ENCODE results near the gene KCNK3.

The KCNK3 gene

DNA sequence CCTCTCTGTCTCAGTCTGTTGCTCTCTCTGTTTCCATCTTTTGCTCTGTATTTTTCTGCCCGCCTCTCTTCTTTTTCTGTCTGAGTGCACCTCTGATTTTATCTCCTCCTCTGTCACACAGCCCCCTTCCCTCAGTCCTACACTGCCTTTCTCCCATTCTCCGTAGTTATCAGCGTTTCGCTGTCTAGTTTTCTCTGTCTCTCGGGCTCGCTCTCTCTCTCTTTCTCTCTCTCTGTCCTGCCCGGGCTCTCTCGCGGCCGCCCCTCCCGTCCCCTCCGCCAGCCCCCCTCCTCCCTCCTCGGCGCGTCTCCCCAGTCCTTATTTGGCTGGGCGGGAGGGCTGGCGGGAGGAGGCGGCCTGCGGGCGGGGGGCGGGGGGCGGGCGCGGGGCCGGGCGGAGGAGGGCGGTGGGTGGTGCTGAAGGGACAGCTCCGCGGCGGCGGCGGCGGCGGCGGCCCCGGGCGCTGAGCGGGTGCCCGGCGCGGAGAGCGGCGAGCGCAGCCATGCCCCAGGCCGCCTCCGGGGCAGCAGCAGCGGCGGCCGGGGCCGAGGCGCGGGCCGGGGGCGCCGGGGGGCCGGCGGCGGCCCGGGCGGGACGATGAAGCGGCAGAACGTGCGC, at the start of gene KCNK3:
KCNK3 (plus strand) TSS at position 444 of the 618 bp plus-strand sequence; CDS start at position 598, 154 bp downstream.
- Histone ChIP-seq H3K27me3 (ENCODE audit: insufficient read depth, low read length) (peaks cover 9% of the 10 kb centered on the region), H3K9me3 (ENCODE audit: low read length) (no peaks in the 10 kb centered on the region), H3K36me3 (ENCODE audit: insufficient read depth, low read length) (no peaks in the 10 kb centered on the region), H3K4me1 (ENCODE audit: insufficient read depth, low read length) (peaks cover 21% of the 10 kb centered on the region), H2AFZ (ENCODE audit: low read depth, low read length) (peak within 1 kb of the TSS; percentile 51), H3K4me3 (ENCODE audit: low read length) (peak within 1 kb of the TSS; percentile 54)

DNA sequence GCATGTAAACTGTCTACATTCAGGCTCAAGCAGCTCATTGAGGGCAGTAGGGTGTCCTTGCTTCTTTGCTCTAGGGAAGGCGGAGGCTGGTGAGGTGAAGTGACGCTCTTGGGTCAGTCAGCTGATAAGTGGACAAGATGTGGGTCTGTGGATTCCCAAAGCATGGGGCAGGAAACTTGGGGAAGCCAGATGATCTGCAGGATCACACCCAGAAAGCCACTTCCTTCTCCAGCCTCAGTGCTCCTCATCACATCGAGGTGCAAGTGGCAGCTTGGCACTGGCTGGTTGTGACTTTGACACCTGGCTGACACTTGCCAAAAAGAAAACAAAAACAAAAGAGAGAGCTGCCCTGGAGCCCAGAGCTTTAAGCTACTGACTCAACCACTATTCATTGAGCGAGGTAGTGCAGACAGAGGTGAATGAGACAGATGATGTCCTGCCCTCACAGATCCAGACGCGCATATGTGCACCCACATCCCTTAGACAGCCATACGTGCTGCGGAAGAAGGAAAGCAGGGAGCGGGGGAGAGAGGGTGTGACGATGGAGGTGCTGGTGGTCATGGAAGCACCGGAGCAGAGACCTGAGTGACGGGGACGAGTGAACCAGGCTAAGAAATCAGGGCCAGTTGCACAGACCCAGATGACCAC, 48.2 kb upstream of the KCNK3 start:
- no peaks in the 10 kb centered on the region for H3K27me3 ChIP-seq (ENCODE audit: insufficient read depth, low read length)
- peaks cover 27% of the 10 kb centered on the region for H3K4me1 ChIP-seq (ENCODE audit: insufficient read depth, low read length)
- H3K4me3 ChIP-seq (ENCODE audit: low read length) = no peak overlapping the region
- no peak overlapping the region for H2AFZ ChIP-seq (ENCODE audit: low read depth, low read length)
- H3K9me3 ChIP-seq (ENCODE audit: low read length) = no peaks in the 10 kb centered on the region
- H3K36me3 ChIP-seq (ENCODE audit: insufficient read depth, low read length) = no peaks in the 10 kb centered on the region

DNA sequence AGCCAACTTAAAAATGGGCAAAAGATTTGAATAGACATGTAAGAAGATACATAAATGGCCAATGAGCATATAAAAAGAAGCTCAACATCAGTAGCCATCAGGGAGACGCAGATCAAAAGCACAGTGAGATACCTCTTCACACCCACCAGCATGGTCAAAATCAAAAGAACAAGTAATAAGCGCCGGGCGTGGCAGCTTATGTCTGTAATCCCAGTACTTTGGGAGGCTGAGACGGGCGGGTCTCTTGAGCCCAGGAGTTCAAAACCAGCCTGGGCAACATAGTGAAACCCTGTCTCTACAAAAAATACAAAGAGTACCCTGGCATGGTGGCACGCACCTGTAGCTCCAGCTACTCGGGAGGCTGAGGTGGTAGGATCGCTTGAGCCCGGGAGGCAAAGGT, 46.8 kb upstream of the KCNK3 start:
- peaks cover 20% of the 10 kb centered on the region for H3K4me1 ChIP-seq (ENCODE audit: insufficient read depth, low read length)

DNA sequence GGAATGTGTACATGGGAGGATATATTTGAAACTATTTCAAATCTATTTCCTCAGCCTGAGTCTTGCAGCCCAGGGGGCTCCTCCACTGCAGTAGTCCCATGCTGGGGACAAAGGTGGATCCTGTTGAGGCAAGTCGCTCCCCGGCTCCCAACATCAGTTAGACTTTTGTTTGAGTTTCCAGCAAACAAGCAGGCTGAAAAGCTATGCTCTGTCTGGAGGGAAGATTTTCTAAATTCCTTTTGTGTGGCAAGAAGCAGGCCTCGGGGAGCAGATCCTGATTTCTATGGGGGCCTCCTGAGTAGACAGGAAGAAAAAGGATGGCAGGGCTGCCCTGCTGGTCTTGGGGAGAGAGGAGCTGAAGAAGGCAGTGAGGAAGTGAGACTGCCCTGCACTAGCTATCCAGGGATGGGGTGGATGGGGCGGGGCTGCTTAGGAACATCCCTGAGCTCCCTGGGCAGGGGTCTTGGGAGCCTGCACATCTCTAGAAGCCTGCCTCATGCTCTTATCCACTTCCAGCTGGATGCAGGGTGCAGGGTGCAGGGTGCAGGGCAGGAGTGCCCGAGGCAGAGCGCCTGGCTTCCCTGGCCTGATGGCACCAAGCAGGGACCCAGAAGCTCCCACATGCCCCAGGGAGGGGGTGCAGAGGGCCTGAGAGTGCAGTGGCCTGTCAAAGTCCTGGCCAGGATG, 45.4 kb upstream of the KCNK3 start:
- Histone ChIP-seq H3K9me3 (ENCODE audit: low read length) (no peaks in the 10 kb centered on the region), H3K4me1 (ENCODE audit: insufficient read depth, low read length) (peaks cover 20% of the 10 kb centered on the region), H3K4me3 (ENCODE audit: low read length) (no peak overlapping the region), H3K36me3 (ENCODE audit: insufficient read depth, low read length) (no peaks in the 10 kb centered on the region), H2AFZ (ENCODE audit: low read depth, low read length) (peak overlapping the region; percentile 71), H3K27me3 (ENCODE audit: insufficient read depth, low read length) (no peaks in the 10 kb centered on the region)

More for the DNA sequence above, 46.8 kb upstream of the KCNK3 start:
- Histone ChIP-seq H3K9me3 (ENCODE audit: low read length) (no peaks in the 10 kb centered on the region), H3K27me3 (ENCODE audit: insufficient read depth, low read length) (no peaks in the 10 kb centered on the region), H2AFZ (ENCODE audit: low read depth, low read length) (no peak overlapping the region), H3K4me3 (ENCODE audit: low read length) (no peak overlapping the region), H3K36me3 (ENCODE audit: insufficient read depth, low read length) (no peaks in the 10 kb centered on the region)

DNA sequence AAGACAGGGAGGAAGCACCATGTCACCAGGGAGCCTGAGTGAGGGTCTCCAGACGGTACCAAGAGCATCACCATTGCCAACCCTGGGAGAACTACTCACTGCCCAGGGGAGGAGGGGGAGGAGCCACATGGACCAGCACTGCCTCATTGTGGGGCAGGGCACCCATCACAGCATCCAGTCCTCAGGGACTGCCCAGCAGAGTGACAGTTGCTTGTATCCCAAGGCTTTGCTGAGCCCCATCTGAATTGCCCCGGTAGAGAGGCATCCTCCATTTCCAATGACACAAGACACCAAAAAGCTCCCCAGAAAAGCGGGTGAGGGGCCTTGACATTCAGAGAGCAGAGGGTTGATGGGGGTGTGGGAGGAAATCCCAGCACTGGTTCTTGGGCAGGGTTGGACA, 44.5 kb upstream of the KCNK3 start:
- H3K27me3 ChIP-seq (ENCODE audit: insufficient read depth, low read length) = no peaks in the 10 kb centered on the region

DNA sequence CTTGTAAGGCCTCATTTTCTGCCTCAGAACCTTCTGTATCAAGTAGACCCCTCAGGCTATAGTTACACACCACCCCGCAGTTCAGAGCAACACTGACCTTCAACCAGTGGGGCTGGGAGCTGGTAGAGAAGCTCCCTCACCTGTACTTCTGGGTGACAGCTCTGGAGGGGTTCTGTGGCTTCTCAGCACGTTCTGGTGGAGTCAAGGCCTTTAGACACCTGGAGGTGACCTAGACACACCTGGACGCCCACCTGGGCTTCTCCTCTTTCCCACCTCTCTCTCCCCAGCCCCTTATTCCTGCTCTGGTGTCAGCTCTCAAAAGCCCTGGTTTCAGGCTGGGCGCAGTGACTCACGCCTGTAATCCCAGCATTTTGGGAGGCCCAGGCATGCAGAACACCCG, 44.0 kb upstream of the KCNK3 start:
- Histone ChIP-seq H3K36me3 (ENCODE audit: insufficient read depth, low read length) (no peaks in the 10 kb centered on the region), H2AFZ (ENCODE audit: low read depth, low read length) (no peak overlapping the region), H3K27me3 (ENCODE audit: insufficient read depth, low read length) (no peaks in the 10 kb centered on the region), H3K9me3 (ENCODE audit: low read length) (no peaks in the 10 kb centered on the region), H3K4me3 (ENCODE audit: low read length) (no peak overlapping the region), H3K4me1 (ENCODE audit: insufficient read depth, low read length) (peaks cover 20% of the 10 kb centered on the region)

More for the DNA sequence above, 44.5 kb upstream of the KCNK3 start:
- Histone ChIP-seq H3K36me3 (ENCODE audit: insufficient read depth, low read length) (no peaks in the 10 kb centered on the region), H3K4me1 (ENCODE audit: insufficient read depth, low read length) (peaks cover 20% of the 10 kb centered on the region), H3K4me3 (ENCODE audit: low read length) (no peak overlapping the region), H2AFZ (ENCODE audit: low read depth, low read length) (no peak overlapping the region), H3K9me3 (ENCODE audit: low read length) (no peaks in the 10 kb centered on the region)

DNA sequence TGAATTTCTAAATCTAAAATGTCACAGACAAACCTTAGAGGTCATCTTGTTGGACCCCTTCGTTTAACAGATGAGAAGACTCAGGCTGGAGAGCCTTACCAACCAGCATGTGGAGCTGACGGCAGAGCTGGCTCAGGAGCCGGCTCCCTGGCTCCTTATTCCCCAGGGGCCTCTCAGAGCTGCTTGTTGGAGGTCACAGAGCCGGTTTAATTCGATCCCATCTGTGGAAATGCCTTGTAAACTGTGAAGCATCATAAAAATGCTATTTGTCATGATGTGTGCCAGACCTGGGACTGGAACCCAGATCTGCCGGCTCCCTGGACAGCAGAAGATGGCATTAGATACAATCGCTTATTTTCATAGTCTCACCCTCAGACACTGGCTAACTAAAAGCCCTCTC, 43.2 kb upstream of the KCNK3 start:
- Histone ChIP-seq H3K9me3 (ENCODE audit: low read length) (no peaks in the 10 kb centered on the region), H3K36me3 (ENCODE audit: insufficient read depth, low read length) (no peaks in the 10 kb centered on the region)

DNA sequence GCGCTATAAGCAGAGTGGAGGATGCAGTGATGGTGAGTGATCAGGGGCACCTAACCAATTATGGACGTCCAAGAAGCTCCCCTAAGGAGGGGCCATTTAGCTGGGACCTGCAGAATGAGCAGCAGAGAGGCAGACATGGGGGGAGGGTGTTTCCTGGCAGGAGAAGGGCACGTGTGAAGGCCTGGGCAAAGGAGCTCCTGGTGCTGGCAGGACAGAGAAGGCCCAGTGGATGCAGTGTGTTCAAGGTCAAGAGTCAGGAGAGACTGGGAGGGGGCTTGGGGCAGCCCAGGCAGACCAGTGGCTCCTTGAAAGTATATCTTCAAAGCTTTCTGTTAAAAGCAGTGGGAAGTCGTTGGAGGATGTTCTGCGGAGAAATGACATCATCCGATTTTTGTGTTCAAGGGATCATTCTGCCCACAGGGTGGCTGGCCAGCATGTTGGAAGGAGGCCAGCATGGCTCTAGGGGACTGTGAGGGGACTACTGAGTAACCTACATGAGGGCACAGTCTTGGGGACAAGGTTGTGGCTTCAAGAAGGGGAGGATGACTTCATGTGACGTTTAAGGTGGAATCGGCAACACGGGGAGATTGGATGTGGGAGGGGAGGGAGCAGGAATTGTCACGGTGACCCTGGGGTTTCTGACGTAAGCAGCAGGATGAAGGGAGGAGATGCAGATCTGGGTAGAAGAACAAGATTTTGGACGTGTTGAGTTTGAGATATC, 42.4 kb upstream of the KCNK3 start:
- Histone ChIP-seq H3K36me3 (ENCODE audit: insufficient read depth, low read length) (no peaks in the 10 kb centered on the region), H3K4me3 (ENCODE audit: low read length) (no peak overlapping the region), H3K4me1 (ENCODE audit: insufficient read depth, low read length) (peaks cover 20% of the 10 kb centered on the region), H3K27me3 (ENCODE audit: insufficient read depth, low read length) (no peaks in the 10 kb centered on the region), H3K9me3 (ENCODE audit: low read length) (no peaks in the 10 kb centered on the region), H2AFZ (ENCODE audit: low read depth, low read length) (no peak overlapping the region)

More for the DNA sequence above, 43.2 kb upstream of the KCNK3 start:
- Histone ChIP-seq H3K27me3 (ENCODE audit: insufficient read depth, low read length) (no peaks in the 10 kb centered on the region), H3K4me1 (ENCODE audit: insufficient read depth, low read length) (peaks cover 20% of the 10 kb centered on the region), H3K4me3 (ENCODE audit: low read length) (no peak overlapping the region), H2AFZ (ENCODE audit: low read depth, low read length) (no peak overlapping the region)

DNA sequence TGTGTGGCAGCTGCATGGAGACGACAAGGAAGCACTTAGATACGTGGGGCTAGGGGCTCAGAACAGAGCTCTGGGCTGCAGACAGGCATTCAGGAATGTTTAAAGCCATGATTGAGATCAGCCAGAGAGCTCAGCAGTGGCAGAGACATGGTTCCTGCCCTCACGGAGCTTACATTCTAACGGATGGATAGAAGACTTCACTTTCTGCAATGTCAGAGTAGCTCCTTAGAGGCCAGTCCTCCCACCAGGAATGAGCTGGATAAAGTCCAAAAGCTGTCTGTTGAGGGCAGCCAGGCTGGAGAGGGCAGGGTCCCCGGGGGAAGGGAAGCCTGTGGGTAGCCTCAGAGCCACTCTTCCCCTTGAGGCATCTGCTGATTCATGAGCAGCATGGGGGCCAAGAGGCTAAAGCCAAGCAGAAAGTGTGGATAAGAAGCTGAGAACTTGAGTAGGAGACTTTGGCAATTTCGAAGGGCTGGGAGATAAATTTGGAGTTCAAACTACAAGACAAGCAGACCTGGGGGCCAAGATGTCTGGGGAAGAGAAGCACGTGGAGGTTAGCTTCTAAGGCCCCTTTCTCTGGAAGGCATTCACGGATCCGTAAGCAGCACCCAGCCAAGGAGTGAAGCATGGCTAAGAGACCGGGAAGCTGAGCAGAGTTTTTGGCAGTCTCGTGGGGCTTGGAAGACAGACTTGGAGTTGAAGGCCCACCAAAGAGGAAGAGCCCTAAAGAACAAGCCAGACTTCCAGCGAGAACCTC, 41.6 kb upstream of the KCNK3 start:
- Histone ChIP-seq H3K27me3 (ENCODE audit: insufficient read depth, low read length) (no peaks in the 10 kb centered on the region), H2AFZ (ENCODE audit: low read depth, low read length) (no peak overlapping the region), H3K4me1 (ENCODE audit: insufficient read depth, low read length) (peaks cover 25% of the 10 kb centered on the region), H3K4me3 (ENCODE audit: low read length) (no peak overlapping the region), H3K9me3 (ENCODE audit: low read length) (no peaks in the 10 kb centered on the region), H3K36me3 (ENCODE audit: insufficient read depth, low read length) (no peaks in the 10 kb centered on the region)

DNA sequence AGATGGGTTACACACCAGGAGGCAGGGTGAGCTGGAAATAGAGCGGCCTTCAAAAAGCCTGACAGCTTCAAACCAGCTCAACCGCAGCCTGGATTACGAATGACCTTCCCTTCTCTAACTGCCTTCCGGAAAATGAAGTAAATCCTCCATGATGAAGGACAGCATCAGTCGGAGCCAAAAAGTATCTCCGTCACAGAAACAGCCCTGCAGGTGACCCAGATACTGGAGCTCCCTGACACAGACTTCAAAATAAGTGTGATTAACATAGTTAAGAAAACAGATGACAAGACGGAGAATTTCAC, 41.1 kb upstream of the KCNK3 start:
- Histone ChIP-seq H3K36me3 (ENCODE audit: insufficient read depth, low read length) (no peaks in the 10 kb centered on the region), H3K4me1 (ENCODE audit: insufficient read depth, low read length) (peaks cover 22% of the 10 kb centered on the region), H3K9me3 (ENCODE audit: low read length) (no peaks in the 10 kb centered on the region), H3K4me3 (ENCODE audit: low read length) (no peak overlapping the region), H3K27me3 (ENCODE audit: insufficient read depth, low read length) (no peaks in the 10 kb centered on the region), H2AFZ (ENCODE audit: low read depth, low read length) (no peak overlapping the region)

DNA sequence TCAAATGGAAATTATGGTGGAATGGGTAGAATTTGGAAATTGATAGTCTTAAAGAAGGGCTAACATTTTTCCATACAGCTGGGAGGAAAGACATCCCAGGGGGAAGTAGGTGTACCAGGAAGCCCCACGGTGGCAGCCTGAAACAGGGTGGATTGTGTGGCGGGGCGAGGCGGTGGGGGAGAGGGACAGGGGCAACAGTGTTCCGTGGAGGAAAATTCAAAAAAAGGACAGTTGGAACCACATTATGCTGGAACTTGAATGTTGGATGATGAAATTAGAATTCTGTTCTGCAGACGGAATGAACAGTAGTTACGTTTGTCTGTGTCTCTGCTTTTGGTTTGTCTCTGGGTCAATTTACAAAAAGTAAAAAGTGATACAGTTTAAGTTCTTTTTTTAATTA, 40.7 kb upstream of the KCNK3 start:
- Histone ChIP-seq H3K9me3 (ENCODE audit: low read length) (no peaks in the 10 kb centered on the region), H3K4me3 (ENCODE audit: low read length) (no peak overlapping the region), H3K36me3 (ENCODE audit: insufficient read depth, low read length) (no peaks in the 10 kb centered on the region), H3K4me1 (ENCODE audit: insufficient read depth, low read length) (peaks cover 18% of the 10 kb centered on the region), H3K27me3 (ENCODE audit: insufficient read depth, low read length) (no peaks in the 10 kb centered on the region), H2AFZ (ENCODE audit: low read depth, low read length) (no peak overlapping the region)

DNA sequence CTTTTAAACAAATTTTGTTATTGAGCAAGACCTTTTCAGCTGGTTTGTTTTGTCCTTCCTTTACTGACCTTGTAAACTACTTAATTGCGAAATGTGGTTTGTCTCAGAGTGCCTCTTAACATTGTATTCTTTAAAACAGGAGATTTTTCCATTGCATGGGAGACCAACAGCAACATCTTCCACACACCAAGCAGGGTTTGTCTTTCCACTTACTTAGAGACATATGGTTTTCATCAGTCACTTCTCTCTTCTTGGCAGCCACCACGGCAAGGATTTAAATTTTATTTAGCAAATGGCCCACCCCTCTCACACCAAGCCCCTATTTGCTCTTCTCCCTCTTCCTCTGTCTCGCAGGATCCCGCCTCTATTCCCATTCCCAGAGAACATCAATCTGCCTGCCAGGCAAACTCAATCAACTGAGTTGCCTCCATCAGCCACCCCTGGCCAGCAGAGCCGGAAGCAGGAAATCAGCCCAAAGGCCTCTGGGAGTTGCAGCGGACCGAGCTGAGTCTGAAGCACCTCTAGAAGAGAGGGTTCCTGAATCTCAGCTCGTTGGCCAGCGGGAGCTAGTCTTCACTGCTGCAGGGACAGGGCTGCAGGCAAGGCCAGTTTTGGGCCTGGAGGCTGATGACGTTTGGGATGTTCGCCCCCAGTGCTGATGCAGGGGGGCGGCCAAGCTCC, 40.0 kb upstream of the KCNK3 start:
- H3K4me3 ChIP-seq (ENCODE audit: low read length) = no peak overlapping the region
- peaks cover 11% of the 10 kb centered on the region for H3K4me1 ChIP-seq (ENCODE audit: insufficient read depth, low read length)
- no peaks in the 10 kb centered on the region for H3K36me3 ChIP-seq (ENCODE audit: insufficient read depth, low read length)

More for the DNA sequence above, 40.0 kb upstream of the KCNK3 start:
- Histone ChIP-seq H3K27me3 (ENCODE audit: insufficient read depth, low read length) (no peaks in the 10 kb centered on the region), H2AFZ (ENCODE audit: low read depth, low read length) (no peak overlapping the region), H3K9me3 (ENCODE audit: low read length) (no peaks in the 10 kb centered on the region)
